Measurements from ENCODE around the gene CASP4. TPM values are rescaled to one million over a fixed set of nuclear protein-coding genes. Genes with fewer than 3 reads are reported as not detected.

Gene CASP4
- total RNA-seq, 1 experiment from 2014 or later: 21.1 TPM

DNA sequence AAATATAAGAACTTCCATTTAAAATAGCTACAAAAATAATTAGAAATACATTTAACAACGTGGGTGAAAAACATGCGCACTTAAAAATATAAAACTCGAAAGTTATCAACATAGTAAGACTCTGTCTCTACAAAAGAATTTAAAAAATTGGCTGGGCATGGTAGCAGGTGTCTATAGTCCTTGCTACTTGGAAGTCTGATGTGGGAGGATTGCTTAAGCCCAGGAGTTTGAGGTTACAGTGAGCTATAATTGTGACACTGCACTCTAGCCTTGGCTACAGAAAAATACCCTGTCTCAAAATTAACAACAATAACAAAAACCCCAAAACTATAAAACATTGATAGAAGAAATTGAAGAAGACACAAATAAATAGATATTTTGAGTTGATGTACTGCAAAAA, 56.3 kb downstream of the CASP4 start:
- Histone ChIP-seq H3K9me2 (ENCODE audit: insufficient read depth) (no peaks in the 10 kb centered on the region), H3K9me3 (ENCODE audit: control insufficient read depth in 1 of 2, insufficient read depth in 1 of 2, low read depth in 1 of 2, low read length in 2 of 2) (no peaks in the 10 kb centered on the region), H2AFZ (ENCODE audit: low read depth, low read length, poor library complexity, severe bottlenecking) (no peak overlapping the region), H4K20me1 (ENCODE audit: insufficient read depth) (no peaks in the 10 kb centered on the region), H3K4me2 (ENCODE audit: low read length) (no peak overlapping the region), H3K27me3 (ENCODE audit: insufficient read depth, low read length) (no peaks in the 10 kb centered on the region), H3K4me3 (replicated peaks in 1 of 2; ENCODE audit: low read depth in 1 of 2, low read length in 2 of 2) (no peak overlapping the region), H3K27ac (ENCODE audit: low read depth, low read length) (no peak overlapping the region), H3K36me3 (ENCODE audit: control insufficient read depth in 1 of 2, insufficient read depth in 2 of 2, low read length in 2 of 2) (no peaks in the 10 kb centered on the region), H3K79me2 (ENCODE audit: insufficient read depth, low read length) (no peaks in the 10 kb centered on the region), H3K9ac (ENCODE audit: low read length) (no peak overlapping the region), H3K4me1 (ENCODE audit: control insufficient read depth in 1 of 2, insufficient read depth in 2 of 2, low read length in 2 of 2) (no peaks in the 10 kb centered on the region)
- no peak for DNase-seq (ENCODE audit: low read depth, low spot score)
- ChIA-PET CTCF (no interaction called here), POLR2A (no interaction called here), RAD21 (ENCODE audit: low non-redundant PET in 1 of 2, low total read pairs in 2 of 2, uncharacterized antibody in 2 of 2, unreplicated experiment in 2 of 2) (no interaction called here)
- intact Hi-C loops (cut with micrococcal nuclease): no loop called here
- no TSS peak for BruUV-seq (replicated peaks)
- ATAC-seq: no peak
- no peak for TF ChIP-seq JUND (IDR thresholded peaks at IDR 0.05)
- TF ChIP-seq FOSL1 (IDR thresholded peaks at IDR 0.05; ENCODE audit: low read depth): no peak
- no peak for TF ChIP-seq TCF7L2 (IDR thresholded peaks at IDR 0.05; ENCODE audit: borderline replicate concordance, extremely low read depth, insufficient read depth, insufficient read length)
- no peak for TF ChIP-seq RAD21 (IDR thresholded peaks at IDR 0.05; ENCODE audit: low read depth)
- TF ChIP-seq, protein P1, sequence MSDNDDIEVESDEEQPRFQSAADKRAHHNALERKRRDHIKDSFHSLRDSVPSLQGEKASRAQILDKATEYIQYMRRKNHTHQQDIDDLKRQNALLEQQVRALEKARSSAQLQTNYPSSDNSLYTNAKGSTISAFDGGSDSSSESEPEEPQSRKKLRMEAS (IDR thresholded peaks at IDR 0.05): no peak
- no peak for TF ChIP-seq REST (IDR thresholded peaks at IDR 0.05; ENCODE audit: low read depth)
- TF ChIP-seq CTCF (IDR thresholded peaks at IDR 0.05 in 2 of 3, conservative IDR thresholded peaks at IDR 0.05 in 1 of 3; ENCODE audit: borderline replicate concordance in 1 of 3, insufficient read depth in 1 of 3, low read depth in 2 of 3, low read length in 2 of 3): no peak
- TF ChIP-seq SIN3A (IDR thresholded peaks at IDR 0.05; ENCODE audit: low read depth): no peak
